NCI-H146 (cell line): Measurements from ENCODE around the gene IZUMO4.

Source experiments
- DNase-seq: peaks from one replicate; lab custom pipeline; 2025; lab: John Stamatoyannopoulos, UW

IZUMO4 gene

DNA sequence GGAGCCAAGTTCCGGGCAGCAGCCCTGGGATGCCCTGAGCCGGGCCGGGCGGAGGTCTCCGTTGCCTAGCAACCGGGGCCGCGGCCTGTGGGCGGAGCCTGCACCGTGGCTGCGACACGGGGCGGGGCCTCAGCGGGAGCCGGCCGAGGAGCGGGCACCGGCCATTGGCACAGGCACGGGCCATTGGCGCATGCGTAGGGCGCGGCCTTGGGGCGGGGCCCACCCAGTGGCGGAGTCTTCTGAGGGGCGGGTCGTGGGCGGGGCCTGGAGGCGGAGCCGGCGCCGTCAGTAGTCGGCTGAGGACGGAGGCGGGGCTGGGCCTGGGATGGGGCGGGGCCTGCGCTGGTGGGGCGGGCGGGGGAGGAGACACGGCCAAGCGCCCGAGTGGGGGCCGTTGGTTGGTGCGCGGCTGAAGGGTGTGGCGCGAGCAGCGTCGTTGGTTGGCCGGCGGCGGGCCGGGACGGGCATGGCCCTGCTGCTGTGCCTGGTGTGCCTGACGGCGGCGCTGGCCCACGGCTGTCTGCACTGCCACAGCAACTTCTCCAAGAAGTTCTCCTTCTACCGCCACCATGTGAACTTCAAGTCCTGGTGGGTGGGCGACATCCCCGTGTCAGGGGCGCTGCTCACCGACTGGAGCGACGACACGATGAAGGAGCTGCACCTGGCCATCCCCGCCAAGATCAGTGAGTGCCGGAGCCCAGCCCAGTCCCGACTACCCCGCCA lies at the start of gene IZUMO4:
IZUMO4 (plus strand) TSS at position 436 of the 723 bp plus-strand sequence; CDS start at position 467, 31 bp downstream.
- peak; percentile 91 for DNase-seq

DNA sequence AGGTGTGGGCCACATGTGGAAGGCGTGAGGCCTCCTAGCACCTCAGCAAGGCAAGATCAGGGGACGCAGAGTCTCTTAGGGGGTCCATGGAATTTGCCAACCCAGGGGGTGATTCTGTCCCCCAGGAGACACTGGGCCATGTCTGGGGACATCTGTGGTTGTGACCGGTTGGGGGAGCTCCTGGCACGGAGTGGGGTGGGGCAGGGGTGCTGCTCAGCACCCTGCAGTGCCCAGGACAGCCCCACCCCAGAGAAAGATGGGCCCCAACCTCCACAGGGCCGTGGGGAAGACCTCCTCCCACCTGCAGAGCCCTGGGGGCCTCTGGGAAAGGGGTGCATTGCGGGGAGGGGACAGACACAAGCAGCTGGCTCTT lies 49.7 kb upstream of the IZUMO4 start:
- DNase-seq = no peak

- no peak for DNase-seq
Measured at GRCh38 chr19:2047449-2048103, 49.1 kb upstream of the IZUMO4 start.

- DNase-seq = no peak
Measured at GRCh38 chr19:2048104-2048958, 48.4 kb upstream of the IZUMO4 start.

DNA sequence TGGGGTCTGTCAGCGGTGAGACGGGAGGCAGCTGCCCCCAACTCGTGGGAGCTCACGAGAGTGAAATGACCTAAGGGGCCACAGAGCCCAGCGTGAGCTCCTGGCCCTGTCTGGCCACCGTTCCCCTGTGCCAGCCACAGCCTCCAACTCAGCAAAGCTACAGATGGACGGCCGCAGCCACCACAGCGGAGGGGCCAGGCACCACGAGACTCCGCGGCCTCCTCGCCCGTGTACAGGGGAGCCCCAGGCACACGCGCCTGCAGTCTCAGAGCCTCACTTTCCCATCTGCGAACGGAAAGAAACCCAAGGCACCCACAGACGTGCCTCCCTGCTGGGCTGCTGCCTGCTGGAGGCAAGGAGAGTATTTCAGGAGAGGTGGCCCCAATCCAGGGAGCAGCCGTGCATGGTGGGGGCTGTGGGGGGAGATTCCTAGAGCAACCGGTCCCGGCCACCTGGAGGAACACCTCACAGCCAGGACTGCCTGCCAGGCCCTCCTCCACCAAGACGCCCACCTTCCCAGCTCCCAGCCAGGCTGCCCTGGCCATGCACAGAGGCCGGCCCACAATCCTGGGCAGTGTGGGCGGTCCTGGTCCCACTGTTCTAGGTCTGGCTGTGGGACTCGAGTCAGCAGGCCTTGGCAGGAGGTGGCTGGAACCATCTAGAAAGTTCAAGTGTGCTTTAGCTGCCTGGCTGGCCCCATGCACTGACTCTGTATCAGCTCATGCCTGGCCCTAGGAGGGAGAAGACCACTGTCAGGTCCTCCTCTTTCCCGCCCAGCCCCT lies 47.6 kb upstream of the IZUMO4 start:
- no peak for DNase-seq

GRCh38 chr19:2049741-2050348 lies 46.9 kb upstream of the IZUMO4 start:
- peak; percentile 66 for DNase-seq

GRCh38 chr19:2050349-2050990 lies 46.2 kb upstream of the IZUMO4 start:
- peak; percentile 11 for DNase-seq

GRCh38 chr19:2050991-2051772 lies 45.5 kb upstream of the IZUMO4 start, which contains the start of gene MKNK2:
Gene MKNK2, minus strand, starts transcription at chr19:2051244. Its CDS starts 393 bp downstream, at chr19:2050851.
- DNase-seq = peak; percentile 77

DNA sequence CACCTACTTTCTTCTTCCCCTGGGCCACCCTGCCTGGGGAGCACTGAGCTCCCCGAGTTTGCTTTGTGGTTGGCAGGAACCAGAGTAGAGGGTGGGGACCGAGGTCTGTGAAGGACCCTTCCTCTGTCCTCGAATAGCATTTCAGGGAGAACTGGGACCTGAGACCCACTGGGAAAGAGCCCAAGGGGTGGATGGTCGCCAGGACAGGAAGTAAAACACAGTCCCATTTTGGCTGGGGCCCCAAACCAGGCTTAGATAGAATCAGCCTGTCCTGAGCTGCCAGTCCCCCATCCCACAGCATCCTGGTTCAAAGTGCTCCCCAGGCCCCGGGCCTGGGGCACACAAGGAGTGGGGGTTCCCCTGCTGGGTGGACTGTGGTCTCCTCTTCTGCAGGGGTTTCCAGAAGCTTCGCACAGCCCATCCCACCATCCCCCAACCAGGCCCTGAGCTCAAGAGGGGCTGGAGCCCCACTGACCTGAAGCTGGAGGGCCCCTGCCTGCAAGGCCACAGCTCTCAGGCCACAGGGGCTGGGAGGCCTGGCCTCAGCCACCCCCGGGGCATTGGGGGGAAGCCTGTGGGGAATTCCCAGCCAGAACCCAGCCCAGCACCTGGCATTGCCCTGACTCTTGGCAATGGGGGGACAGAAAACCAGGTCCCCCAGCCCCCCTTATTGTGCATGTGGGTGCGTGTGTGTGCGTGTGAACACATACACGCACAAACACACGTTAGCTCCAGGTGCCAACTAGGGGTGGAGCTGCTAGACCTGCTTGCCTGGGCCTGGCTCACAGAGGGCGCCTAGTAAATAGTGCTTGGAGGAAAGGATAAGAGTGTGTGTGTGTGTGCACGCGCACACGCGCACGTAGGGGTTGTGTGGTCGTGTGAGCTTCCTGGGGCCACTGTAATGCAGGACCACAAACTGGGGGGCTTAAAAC lies 44.7 kb upstream of the IZUMO4 start:
- DNase-seq = no peak

DNA sequence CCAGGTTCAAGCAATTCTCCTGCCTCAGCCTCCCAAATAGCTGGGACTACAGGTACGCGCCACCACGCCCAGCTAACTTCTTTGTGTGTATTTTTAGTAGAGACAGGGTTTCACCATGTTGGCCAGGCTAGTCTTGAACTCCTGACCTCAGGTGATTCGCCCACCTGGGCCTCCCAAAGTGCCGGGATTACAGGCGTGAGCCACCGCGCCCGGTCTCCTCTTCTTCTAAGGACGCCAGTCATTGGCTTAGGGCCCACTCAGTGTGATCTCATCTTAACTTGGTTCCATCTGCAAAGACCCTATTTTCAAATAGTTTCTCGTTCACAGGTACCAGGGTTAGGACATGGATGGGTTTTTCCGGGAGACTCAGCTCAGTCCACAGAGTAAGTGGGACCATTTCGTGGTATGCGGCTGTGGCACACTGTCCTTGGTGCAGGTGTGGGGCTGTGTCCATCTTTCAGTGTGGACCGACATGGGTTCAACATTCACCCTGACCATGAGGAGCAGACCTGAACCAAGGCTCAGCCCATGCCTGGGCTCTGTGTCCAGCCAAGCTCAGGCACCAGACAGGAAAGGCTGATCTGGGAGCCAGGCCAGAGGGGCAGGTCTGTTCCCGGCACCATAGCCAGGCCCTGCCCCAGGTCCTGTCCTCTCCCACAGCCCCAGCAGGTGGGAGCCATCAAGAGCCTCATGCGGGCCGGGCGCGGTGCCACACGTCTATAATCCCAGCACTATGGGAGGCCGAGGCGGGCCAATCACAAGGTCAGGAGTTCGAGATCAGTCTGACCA lies 42.9 kb upstream of the IZUMO4 start:
- no peak for DNase-seq

DNA sequence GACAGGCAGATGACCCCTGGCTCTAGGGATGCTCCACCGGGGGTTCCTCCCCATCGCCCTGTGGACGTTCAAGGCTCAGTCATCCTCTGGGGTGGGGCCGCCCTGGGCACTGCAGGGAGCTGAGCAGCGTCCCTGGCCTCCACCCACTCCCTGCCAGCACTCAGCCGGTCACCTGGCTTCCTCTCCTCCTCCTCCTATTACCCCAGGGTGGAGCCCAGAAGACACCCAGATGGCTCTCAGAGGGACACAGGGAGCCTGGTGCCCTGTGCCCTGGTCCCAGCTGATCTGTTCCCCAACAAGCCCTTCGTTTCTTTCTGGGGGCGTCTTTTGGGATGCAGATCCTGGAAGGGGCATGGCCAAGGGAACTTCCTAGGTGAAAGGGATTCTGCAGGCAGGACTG lies 42.0 kb upstream of the IZUMO4 start:
- DNase-seq = peak; percentile 27

DNA sequence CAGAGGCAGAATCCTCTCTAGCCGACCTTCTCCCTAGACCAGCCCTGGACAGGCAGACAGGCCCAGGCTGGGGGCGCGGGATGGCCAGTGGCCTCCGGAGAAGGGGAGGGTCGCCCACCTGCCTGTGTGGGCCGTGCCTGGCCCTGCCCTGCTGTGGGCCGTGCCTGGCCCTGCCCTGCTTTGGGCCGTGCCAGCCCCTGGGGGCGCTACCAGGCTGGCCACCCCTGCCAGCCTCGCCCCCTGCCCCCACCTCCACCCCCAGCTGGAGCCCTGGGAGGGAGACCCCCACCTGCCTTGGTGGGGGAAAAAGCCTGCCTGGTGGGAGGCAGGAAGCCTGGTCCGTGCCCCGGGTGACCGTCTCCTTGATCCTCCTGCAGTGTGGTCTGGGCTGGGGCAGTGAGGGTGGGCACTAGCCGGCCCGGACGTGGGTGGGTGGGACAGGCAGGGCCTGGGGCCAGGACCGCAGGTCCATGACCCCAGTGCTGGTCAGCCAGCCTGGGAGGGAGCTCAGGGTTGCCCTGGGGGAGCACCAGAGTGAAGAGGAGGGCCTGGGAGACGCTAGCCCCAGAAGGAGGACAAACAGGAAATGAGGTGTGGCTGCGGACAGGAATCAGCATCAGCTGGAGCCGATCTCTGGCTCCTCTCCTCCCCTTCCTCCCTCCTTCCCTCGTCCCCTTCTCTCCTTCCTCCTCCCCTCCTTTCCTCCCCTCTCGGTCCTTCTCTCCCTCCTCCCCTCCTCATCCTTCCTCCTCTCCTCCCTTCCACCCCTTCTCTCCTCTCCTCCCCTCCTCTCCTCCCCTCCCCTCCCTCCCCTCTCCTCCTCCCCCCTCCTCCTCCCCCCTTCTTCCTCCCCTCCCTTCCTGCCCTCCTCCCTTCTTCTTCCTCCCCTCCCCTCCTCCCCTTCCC lies 40.5 kb upstream of the IZUMO4 start:
- DNase-seq = no peak

GRCh38 chr19:2056837-2057192 lies 39.9 kb upstream of the IZUMO4 start:
- DNase-seq = no peak

GRCh38 chr19:2057484-2058469 lies 38.9 kb upstream of the IZUMO4 start:
- no peak for DNase-seq

DNA sequence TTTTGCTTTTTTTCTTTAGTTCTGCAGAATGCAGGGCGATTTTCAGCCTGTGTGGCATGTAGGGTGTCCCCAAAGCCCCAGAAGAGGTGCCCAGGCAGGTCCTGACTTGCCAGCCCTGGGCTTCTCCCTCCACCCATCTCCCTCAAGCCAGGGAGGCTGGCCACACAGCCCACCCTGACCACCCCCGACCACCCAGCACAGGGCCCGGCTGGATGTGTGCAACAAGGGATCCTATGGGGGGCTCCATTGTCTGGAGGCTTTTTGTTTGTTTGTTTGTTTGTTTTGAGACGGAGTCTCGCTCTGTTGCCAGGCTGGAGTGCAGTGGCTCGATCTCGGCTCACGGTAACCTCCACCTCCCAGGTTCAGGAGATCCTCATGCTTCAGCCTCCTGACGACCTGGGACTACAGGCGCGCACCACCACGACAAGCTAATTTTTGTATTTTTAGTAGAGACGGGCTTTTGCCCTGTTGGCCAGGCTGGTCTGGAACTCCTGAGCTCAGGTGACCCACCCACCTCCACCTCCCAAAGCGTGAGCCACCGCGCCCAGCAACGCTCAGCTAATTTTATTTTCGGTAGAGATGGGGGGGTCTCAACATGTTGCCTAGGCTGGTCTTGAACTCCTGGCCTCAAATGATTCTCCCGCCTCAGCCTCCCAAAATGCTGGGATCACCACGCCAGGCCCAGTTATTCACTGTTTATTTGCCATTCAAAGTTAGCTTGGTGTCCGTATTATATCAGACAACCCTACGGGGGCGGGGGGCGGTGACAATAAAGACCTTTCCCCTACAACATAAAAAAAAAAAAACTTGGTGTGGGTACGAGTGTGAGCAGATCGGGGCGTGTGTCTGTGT lies 37.9 kb upstream of the IZUMO4 start:
- DNase-seq = no peak
